ENCODE measurements around the gene FMNL2.

FMNL2 gene

GRCh38 chr2:152523091-152523490, 188.1 kb downstream of the FMNL2 start:
- TF ChIP-seq, protein P1, sequence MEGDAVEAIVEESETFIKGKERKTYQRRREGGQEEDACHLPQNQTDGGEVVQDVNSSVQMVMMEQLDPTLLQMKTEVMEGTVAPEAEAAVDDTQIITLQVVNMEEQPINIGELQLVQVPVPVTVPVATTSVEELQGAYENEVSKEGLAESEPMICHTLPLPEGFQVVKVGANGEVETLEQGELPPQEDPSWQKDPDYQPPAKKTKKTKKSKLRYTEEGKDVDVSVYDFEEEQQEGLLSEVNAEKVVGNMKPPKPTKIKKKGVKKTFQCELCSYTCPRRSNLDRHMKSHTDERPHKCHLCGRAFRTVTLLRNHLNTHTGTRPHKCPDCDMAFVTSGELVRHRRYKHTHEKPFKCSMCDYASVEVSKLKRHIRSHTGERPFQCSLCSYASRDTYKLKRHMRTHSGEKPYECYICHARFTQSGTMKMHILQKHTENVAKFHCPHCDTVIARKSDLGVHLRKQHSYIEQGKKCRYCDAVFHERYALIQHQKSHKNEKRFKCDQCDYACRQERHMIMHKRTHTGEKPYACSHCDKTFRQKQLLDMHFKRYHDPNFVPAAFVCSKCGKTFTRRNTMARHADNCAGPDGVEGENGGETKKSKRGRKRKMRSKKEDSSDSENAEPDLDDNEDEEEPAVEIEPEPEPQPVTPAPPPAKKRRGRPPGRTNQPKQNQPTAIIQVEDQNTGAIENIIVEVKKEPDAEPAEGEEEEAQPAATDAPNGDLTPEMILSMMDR (IDR thresholded peaks at IDR 0.05; ENCODE audit: control insufficient read depth, extremely low read depth, insufficient read depth), result no peak
- no peak overlapping the region for H3K4me3 ChIP-seq (ENCODE audit: low read depth, low read length)
- DNase-seq (ENCODE audit: low read depth), result no peak

- TF ChIP-seq, protein P1 (IDR thresholded peaks at IDR 0.05; ENCODE audit: control insufficient read depth, extremely low read depth, insufficient read depth), result no peak
- DNase-seq (ENCODE audit: low read depth), result no peak
- H3K4me3 ChIP-seq (ENCODE audit: low read depth, low read length), result no peak overlapping the region
Observed at GRCh38 chr2:152525277-152525838, 190.4 kb downstream of the FMNL2 start.

- no peak overlapping the region for H3K4me3 ChIP-seq (ENCODE audit: low read depth, low read length)
- TF ChIP-seq, protein P1 (IDR thresholded peaks at IDR 0.05; ENCODE audit: control insufficient read depth, extremely low read depth, insufficient read depth), result no peak
- DNase-seq (ENCODE audit: low read depth), result no peak
Observed at GRCh38 chr2:152529420-152530115, 194.6 kb downstream of the FMNL2 start.

DNA sequence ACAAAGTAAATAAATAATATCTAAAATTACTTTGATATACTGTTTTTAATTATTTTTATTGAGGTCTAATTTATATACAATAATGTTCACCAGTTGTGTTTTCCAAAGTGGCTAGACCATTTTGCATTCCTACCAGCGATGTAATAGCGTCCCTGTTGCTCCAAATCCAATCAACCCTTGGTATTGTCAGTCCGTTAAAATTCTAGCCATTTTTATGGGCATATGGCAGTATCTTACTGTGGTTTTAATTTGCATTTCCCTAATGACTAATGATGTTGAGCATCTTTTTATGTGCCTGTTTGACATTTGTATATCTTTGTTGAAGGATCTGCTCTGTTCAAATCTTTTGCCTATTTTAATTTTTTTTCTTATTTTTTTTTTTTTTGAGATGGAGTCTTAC, 197.3 kb downstream of the FMNL2 start:
- TF ChIP-seq, protein P1 (IDR thresholded peaks at IDR 0.05; ENCODE audit: control insufficient read depth, extremely low read depth, insufficient read depth), result no peak
- no peak for DNase-seq (ENCODE audit: low read depth)
- H3K4me3 ChIP-seq (ENCODE audit: low read depth, low read length), result no peak overlapping the region

DNA sequence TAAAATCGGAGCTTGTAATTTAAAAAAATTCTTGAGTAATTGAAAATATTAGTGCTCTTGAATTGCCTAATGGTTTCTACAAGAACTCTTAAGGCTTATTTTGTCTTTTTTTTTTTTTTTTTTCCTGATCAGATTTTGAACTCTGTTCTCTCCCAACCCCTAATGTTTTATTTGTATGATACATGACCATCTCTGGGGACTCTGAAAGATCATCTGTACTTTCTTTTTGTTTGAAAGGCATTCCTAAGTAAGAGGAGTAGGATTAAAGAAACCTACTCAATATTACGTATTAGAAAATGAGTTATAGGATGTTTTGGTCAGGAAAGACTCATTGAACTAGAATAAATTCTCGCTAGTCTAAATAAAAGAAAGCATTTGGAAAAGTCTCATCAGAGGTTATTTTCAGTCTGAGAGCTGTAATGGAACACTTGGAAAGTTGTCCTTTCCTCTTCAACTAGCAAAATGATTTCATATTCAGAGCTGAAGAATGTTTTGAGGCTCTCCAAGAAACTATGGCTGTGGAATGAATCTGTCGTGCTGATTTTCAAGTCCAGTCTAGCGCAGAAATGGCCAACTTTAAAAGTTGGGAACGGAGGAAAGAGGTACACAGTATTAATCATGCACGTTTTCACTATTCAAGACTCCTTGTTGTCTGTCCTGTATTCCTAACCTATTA, 199.6 kb downstream of the FMNL2 start:
- TF ChIP-seq, protein P1 (IDR thresholded peaks at IDR 0.05; ENCODE audit: control insufficient read depth, extremely low read depth, insufficient read depth), result no peak
- no peak overlapping the region for H3K4me3 ChIP-seq (ENCODE audit: low read depth, low read length)
- DNase-seq (ENCODE audit: low read depth), result no peak

GRCh38 chr2:152537081-152537651, 202.2 kb downstream of the FMNL2 start:
- no peak for DNase-seq (ENCODE audit: low read depth)
- no peak overlapping the region for H3K4me3 ChIP-seq (ENCODE audit: low read depth, low read length)
- TF ChIP-seq, protein P1 (IDR thresholded peaks at IDR 0.05; ENCODE audit: control insufficient read depth, extremely low read depth, insufficient read depth), result no peak

All from LNCaP clone FGC (cell line).